HG02970 (cell line): ENCODE data around the gene RASA3.

Source experiments
- ATAC-seq: cut with Tn5 transposase; IDR thresholded peaks from one replicate; pipeline ENCODE4 v1.9.1; 2021; ENCODE audit warnings: mild to moderate bottlenecking, moderate library complexity, moderate number of reproducible peaks; ENCODE audit not compliant: unreplicated experiment, low FRiP score

Gene RASA3

GRCh38 chr13:113977976-113978375 lies 154.4 kb downstream of the RASA3 start:
- no peak for ATAC-seq

DNA sequence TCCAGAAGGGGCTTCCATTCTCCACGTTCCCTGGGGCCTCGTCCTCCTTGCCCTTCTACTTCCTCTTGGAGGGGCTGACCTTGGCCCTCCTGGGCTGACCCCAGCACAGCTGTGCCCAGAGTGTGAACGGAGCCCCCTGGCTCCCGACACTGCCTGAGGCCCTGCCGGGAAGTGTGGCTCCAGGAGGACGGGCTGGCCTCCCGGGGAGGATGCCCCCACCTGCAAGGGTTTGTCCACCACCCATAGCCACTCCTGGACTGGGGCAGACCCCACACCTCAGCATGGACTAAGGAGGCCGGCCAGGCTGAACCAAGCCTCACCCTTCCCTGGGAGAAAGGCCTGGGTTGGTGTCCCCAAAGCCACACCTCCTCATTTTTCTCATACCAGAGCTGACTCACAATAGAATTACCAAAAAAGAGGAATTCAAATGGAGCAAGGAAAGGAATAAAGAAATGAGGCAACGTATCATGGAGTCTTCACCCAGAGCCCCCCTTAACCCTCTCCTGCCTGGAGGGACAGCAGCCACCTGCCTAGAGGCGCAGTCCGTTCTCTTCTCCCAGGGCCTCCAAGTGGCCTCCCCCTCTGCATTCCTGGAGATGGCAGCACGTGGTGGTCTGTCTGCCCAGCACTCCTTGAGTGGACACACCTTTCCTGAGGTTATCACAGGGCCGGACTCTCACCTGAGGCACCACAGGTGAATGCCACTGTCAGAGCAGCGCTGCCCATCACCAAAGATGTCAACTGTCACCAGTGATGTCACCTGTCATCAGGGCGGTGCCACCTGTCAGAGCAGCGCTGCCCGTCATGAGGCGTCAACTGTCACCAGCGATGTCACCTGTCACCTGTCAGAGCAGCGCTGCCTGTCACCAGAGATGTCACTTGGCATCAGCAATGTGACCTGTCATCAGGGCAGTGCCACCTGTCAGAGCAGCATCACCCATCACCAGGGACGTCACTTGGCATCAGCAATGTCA lies 155.4 kb downstream of the RASA3 start:
- ATAC-seq, result no peak

- no peak for ATAC-seq
These were observed 157.0 kb downstream of the RASA3 start for GRCh38 chr13:113975416-113975815.

DNA sequence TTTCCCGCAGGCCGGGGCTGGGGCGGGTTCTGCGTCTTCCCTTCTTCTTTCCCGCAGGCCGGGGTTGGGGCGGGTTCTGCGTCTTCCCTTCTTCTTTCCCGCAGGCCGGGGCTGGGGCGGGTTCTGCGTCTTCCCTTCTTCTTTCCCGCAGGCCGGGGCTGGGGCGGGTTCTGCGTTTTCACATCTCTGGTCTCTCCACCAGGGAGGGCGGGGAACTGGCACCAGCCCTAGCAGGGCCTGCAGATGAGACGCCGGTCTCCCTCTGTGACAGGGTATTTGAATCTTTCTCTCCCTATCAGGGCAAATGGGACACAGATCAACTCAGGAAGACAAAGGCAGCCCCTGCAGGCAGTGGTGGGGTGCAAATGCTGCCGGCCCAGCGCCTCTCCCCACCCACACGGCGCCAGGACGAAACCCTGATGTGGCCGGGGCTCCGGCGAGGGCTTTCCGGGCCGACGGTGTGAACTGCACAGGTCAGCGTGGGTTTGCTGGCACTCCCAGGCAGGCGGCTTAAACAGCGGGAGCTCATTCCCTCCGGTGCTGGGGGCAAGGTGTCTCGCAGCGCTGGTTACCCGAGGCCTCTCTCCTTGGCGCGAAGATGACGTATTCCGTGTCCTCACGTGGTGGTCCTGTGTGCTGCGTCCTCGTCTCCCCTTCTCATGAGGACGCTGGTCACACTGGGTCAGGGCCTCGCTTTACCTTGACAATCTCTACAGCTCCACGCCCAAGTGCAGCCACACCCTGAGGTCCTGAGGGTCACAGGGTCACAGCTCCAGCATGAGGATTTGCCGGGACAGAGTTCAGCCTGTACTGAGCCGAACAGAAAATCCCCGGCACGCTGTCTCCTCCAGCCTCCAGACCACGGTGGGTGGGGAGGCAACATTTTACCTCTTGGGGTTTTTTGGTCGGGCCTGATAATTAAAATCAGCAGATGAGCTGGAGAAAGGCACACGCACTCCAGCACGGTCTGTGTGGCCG lies 157.8 kb downstream of the RASA3 start:
- ATAC-seq, result no peak

- ATAC-seq, result no peak
These were observed 158.9 kb downstream of the RASA3 start, which contains the start of gene C13orf46 for GRCh38 chr13:113973218-113974164. C13orf46 (minus strand) TSS chr13:113974076; CDS start chr13:113973997, 79 bp downstream.

- no peak for ATAC-seq
These were observed 159.8 kb downstream of the RASA3 start for GRCh38 chr13:113972451-113973217.

GRCh38 chr13:113971471-113972231 lies 160.8 kb downstream of the RASA3 start:
- ATAC-seq, result no peak

GRCh38 chr13:113970810-113971470 lies 161.5 kb downstream of the RASA3 start:
- ATAC-seq, result no peak

GRCh38 chr13:113969973-113970611 lies 162.3 kb downstream of the RASA3 start:
- ATAC-seq, result no peak

- no peak for ATAC-seq
These were observed 163.0 kb downstream of the RASA3 start for GRCh38 chr13:113969311-113969972.

DNA sequence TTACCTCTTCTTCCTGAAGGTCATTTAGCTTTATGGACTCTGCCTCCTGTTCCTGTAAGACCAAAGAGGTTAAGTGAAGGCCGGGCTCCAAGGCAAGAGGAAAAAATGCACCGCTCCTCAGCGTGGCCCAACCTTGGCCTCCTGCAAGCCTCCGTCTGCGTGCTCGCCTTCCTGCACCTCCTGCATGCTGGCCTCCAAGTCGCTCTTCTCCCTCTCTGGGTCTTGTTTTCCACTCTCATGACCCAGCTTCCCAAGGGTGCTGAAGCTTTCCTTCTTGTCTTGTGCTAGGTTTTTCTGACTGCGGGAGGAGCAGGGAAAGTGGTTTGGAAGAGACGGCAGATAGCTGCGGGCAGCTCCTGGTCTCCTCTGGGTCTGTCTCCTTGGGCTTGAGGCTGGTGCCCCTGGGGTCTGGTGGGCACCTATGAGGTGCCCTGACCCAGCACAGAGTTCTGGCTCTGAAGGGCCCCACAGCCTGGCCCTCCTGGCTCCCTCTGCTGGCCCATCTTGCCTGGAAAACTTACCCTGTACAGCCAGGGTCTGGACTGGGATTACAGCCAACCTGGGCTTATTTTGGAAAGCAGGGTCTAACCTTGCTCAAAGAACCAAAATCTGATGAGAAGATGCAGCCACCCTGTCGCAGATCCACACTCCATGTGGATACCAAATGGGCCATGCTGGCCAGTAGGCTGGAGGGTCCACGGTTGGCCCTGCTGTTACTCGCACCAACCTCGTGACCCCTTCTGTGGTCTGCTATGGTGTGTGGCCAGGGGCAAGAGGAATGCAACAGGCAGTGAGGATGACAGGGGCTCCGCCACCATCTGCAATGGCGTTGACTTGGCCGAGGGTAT lies 163.7 kb downstream of the RASA3 start:
- no peak for ATAC-seq

DNA sequence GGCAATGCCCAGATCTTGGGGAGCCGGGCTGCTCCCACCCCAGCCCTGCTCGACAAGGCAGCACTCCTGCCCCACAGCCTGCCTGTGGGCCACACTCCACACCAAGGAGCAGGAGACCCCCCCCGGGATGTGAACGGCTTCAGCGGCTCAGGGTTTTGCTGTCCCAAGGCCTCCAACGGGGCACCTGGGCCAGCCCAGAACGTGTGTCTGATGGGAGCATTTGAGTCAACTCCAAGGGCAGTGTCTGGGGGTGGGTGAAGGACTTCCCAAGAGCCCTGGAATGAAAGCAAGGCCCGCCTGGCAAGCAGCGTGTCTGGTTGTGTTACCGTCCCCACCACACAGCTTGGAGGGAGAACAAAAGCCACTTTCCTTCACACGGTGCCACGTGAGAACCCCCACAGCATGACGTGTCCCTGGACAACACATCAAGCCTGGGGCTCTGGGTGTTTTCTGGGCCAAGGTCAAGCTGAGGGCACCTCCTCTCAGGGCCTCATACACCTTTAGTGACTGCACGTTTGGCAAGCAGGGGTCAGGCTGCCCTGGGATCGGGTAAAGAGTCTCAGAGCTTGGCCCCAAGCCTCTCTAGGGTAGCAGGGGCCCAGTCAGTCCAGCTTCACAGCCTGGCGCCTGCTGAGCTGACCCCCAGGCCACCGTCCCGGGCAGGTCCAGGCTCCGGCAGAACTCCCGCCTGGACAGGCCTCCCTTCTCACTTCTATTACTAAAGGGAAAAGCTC lies 164.5 kb downstream of the RASA3 start:
- ATAC-seq, result no peak

- ATAC-seq, result no peak
These were observed 165.2 kb downstream of the RASA3 start for GRCh38 chr13:113967206-113967720.

- no peak for ATAC-seq
These were observed 166.2 kb downstream of the RASA3 start for GRCh38 chr13:113965968-113966884.
